Tibial artery (tissue), 4 donors: ENCODE measurements around the gene SORCS1.

Experiments
- DNase-seq, 2 donors: peaks; one replicate each; pipeline ENCODE4 v3.0.0-alpha.2; 2019
- H3K27ac ChIP-seq, 2 donors: fragments of 200-600 bp; sonication (generic) in 1 of 2; 1 replicate in 1 of 2; 2 replicates in 1 of 2; pipeline ENCODE4 v1.5.1; 2018 to 2019; ENCODE audit warnings: mild to moderate bottlenecking in 1 of 2
- H3K27me3 ChIP-seq, 2 donors: fragments of 200-600 bp; sonication (generic) in 1 of 2; one replicate each; pipeline versions ENCODE4 v1.5.1 to v1.6.0; 2016 to 2019
- H3K36me3 ChIP-seq, 3 donors: fragments of 200-600 bp; sonication (generic) in 2 of 3; one replicate each; pipeline ENCODE4 v1.5.1; 2016 to 2019; ENCODE audit warnings: mild to moderate bottlenecking in 2 of 3
- H3K4me1 ChIP-seq, 4 donors: fragments of 200-600 bp; sonication (generic) in 2 of 4; 1 replicate in 3 of 4; 2 replicates in 1 of 4; pipeline ENCODE4 v1.5.1; 2016 to 2019
- H3K4me3 ChIP-seq, 2 donors: fragments of 200-600 bp; sonication (generic) in 1 of 2; 1 replicate in 1 of 2; 2 replicates in 1 of 2; pipeline ENCODE4 v1.5.1; 2018 to 2019; ENCODE audit warnings: mild to moderate bottlenecking in 2 of 2
- H3K9me3 ChIP-seq, 3 donors: fragments of 200-600 bp; sonication (generic) in 1 of 3; one replicate each; pipeline ENCODE4 v1.5.1; 2016 to 2019
- intact Hi-C: fragments of 100-400 bp; cut with DNase I; formaldehyde crosslinking; loops from one replicate; pipeline ENCODE4 v1.15.0; 2023; ENCODE audit warnings: low total_unique reads
- TF ChIP-seq, protein P1 (sequence below), 2 experiments: fragments of 200-600 bp in 1 of 2; fragments of 450-650 bp in 1 of 2; IDR thresholded peaks; one replicate each; pipeline ENCODE4 v1.5.1; 2017 to 2019; ENCODE audit warnings: antibody characterized with exemption in 2 of 2, mild to moderate bottlenecking in 1 of 2, moderate library complexity in 1 of 2

Gene SORCS1

DNA sequence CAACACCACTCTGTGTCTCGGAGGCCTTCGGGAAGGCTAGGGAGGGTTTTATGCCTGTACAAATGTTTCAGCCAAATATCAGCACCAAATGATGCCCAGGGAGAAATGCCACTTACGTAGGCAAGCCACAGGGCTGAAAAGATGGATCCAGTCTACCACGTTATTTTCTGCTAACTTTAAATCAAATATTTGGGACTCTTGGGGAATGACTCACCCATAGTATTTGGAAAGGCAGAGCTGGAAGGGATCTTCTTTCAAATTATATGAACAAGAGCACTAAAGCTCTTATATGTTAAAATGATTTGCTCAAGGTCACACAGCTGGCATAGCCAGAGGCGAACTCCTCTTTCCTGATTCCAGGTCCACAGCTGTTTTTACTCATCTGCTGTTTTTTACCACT is 591.4 kb downstream of the SORCS1 start:
- Histone ChIP-seq H3K4me3 (no peak overlapping the region), H3K36me3 (no peaks in the 10 kb centered on the region), H3K27ac (no peak overlapping the region), H3K4me1 (no peaks in the 10 kb centered on the region), H3K27me3 (peaks cover 0 to 7% of the 10 kb centered on the region in 2 donors), H3K9me3 (no peaks in the 10 kb centered on the region)
- TF ChIP-seq, protein P1, sequence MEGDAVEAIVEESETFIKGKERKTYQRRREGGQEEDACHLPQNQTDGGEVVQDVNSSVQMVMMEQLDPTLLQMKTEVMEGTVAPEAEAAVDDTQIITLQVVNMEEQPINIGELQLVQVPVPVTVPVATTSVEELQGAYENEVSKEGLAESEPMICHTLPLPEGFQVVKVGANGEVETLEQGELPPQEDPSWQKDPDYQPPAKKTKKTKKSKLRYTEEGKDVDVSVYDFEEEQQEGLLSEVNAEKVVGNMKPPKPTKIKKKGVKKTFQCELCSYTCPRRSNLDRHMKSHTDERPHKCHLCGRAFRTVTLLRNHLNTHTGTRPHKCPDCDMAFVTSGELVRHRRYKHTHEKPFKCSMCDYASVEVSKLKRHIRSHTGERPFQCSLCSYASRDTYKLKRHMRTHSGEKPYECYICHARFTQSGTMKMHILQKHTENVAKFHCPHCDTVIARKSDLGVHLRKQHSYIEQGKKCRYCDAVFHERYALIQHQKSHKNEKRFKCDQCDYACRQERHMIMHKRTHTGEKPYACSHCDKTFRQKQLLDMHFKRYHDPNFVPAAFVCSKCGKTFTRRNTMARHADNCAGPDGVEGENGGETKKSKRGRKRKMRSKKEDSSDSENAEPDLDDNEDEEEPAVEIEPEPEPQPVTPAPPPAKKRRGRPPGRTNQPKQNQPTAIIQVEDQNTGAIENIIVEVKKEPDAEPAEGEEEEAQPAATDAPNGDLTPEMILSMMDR (IDR thresholded peaks at IDR 0.05), result no peak
- intact Hi-C loops, result no loop called here
- no peak for DNase-seq

DNA sequence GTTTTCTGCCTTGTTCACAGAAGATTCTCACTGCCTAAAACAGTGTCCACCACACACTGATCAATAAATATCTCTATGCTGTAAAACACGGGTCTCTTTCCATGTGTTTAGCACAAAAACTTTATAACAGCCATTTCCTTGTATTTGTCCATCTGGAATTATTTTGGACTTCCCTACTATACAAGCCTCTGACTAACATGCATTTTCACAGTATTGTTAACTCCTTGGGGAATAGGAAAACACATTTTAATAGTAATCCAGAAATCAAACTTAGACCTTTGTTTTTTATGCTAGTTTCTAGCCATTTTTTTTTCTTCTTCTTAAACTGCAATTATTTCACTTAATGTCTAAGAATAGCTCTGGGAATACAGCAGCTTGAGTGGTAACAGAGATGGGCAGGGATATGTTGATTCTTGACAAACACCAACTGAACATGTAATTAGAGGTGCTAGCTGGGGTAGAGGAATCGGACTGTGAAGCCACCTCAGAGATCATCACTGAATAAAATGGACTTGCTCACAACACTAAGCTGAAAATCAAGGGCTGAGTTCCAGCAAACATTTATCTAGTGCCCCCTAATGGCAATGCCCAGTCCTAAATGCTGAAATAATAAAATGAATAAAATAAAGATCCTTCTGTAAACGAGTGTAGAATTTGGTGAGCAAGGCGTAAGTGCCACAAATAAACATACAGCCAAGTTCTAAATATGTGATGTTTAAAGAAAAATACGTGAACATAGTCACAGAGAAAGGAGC is 593.1 kb downstream of the SORCS1 start:
- H3K27ac ChIP-seq, result no peak overlapping the region
- DNase-seq, result no peak
- H3K4me3 ChIP-seq, result no peak overlapping the region
- H3K27me3 ChIP-seq, result peaks cover 0 to 9% of the 10 kb centered on the region in 2 donors
- TF ChIP-seq, protein P1 (IDR thresholded peaks at IDR 0.05), result no peak
- no peaks in the 10 kb centered on the region for H3K4me1 ChIP-seq
- no peaks in the 10 kb centered on the region for H3K9me3 ChIP-seq
- intact Hi-C loops, result no loop called here
- no peaks in the 10 kb centered on the region for H3K36me3 ChIP-seq

DNA sequence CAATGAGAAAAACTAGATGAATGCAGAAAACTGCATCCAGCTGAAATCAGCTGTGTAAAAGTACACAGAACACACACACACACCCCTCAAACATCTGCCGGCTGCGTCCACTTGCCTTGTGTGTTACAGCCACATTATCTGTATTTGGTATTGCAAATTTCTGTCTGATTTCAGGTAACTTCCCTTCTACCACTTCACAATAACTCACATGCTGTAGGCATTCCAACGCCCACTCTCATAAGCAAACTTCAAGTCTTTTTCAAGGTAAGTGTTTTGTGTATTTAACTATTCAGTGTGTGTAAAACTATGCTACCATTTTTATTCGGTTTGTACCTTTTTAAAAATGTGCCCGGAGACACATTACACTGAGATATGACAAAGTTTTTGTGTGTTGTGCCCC is 594.2 kb downstream of the SORCS1 start:
- no peak overlapping the region for H3K27ac ChIP-seq
- H3K9me3 ChIP-seq, result no peaks in the 10 kb centered on the region
- DNase-seq, result no peak
- H3K36me3 ChIP-seq, result no peaks in the 10 kb centered on the region
- no peak overlapping the region for H3K4me3 ChIP-seq
- H3K27me3 ChIP-seq, result peaks cover 0 to 9% of the 10 kb centered on the region in 2 donors
- H3K4me1 ChIP-seq, result no peaks in the 10 kb centered on the region
- TF ChIP-seq, protein P1 (IDR thresholded peaks at IDR 0.05), result no peak
- intact Hi-C loops, result no loop called here

DNA sequence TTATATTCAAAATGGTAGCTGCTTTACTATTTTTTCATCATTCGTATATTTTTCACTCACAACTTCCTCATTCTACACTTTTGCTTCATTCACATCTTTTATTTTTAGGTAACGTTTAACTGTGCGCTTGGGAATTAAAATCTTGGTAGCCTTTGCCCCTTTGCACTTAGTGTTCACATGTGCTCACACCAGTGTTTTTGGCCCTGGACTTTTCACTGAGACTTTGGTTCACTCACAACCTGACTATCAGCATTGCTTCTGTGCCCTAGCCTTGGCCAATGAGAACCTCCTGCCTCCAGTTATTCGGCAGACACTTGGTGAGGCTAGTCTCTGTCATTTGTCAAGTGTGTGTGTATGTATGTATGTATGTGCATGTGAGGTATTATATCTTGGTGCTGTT is 596.9 kb downstream of the SORCS1 start:
- intact Hi-C loops, result no loop called here
- H3K9me3 ChIP-seq, result no peaks in the 10 kb centered on the region
- H3K36me3 ChIP-seq, result no peaks in the 10 kb centered on the region
- H3K4me1 ChIP-seq, result no peaks in the 10 kb centered on the region
- DNase-seq, result no peak
- no peak overlapping the region for H3K4me3 ChIP-seq
- H3K27ac ChIP-seq, result no peak overlapping the region
- H3K27me3 ChIP-seq, result peaks cover 0 to 8% of the 10 kb centered on the region in 2 donors
- TF ChIP-seq, protein P1 (IDR thresholded peaks at IDR 0.05), result no peak

DNA sequence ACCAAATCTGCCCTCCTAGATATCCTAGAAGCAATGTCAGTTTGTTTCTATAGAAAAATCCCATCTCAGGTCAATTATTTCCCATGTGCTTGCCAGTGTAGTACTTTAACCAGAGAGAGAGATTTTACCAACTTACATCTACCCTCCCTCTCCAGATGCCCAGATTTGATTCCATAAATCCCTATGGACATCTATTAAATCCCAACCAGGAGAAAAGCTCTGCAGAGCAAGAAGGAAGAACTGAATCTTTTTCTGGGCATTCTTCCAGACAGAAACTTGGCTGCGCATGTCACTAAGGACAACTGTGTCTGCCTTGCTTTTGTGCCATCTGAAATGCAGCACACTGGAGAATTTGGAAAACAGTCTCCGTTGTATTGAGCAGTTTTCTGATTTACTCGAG is 597.6 kb downstream of the SORCS1 start:
- Histone ChIP-seq H3K4me1 (no peaks in the 10 kb centered on the region), H3K27me3 (peaks cover 0 to 4% of the 10 kb centered on the region in 2 donors), H3K9me3 (no peaks in the 10 kb centered on the region), H3K4me3 (no peak overlapping the region), H3K36me3 (no peaks in the 10 kb centered on the region), H3K27ac (no peak overlapping the region)
- intact Hi-C loops, result no loop called here
- no peak for DNase-seq
- TF ChIP-seq, protein P1 (IDR thresholded peaks at IDR 0.05), result no peak
